ENCODE results near the gene WEE1. TPM values are rescaled to one million over a fixed set of nuclear protein-coding genes. Genes with fewer than 3 reads are reported as not detected.
"Not testable (repeated sequence)": the region's sequence is repeated elsewhere in the genome, so short reads cannot be mapped to it uniquely, and the experiment has no call there.

WEE1 gene
- total RNA-seq, 2 donors from 2014 or later, result 46.9 to 51.2 TPM

DNA sequence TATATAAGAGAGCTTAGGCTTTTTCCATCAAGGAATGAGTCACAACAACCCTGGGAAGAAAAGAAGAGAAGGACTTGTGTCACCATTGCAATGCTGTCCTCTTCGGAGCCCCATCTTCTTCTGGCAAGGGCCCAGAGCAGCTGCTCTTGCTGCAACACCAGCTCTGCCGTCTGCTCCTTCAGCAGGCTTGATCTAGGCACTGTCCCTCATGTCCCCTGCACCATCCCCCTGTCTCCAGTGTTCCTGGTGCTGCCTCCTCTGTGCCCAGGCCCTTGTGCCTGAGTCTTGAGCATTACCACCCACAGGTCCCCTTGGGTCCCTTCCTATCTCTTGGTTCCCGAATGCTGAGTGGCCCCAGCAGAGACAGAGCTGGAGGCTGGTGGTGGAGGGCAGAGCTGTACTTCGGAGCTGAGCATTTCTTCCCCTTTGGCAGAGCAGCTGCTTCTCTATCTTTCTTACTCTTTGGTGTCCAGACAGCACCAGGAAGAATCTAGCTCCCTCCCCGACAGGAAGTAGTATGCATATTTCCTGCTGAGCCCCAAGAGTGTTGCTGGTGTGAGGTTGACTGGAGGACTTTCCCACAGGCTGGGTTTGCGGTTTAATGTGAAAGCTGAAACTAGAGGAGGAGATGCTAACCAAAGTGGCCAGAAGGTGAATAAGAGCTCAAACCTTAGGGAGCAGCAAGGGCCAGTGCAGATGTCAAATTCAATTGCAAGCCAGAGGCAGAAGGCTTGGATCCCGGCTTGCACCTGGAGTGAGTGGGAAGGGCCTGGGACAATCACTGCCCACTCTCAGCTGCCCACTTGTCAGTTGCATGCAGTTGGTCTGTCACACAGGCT lies 27.8 kb downstream of the WEE1 start:
- ATAC-seq (replicated peaks), result peak; percentile 93
- no peaks in the 10 kb centered on the region for H3K27me3 Mint-ChIP-seq
- peak overlapping the region; percentile 67 for H3K4me3 Mint-ChIP-seq
- no peaks in the 10 kb centered on the region for H3K36me3 Mint-ChIP-seq (ENCODE audit: low read depth)
- peak overlapping the region; percentile 73 for H3K27ac Mint-ChIP-seq
- peaks cover 14% of the 10 kb centered on the region for H3K4me1 Mint-ChIP-seq
- H3K9me3 Mint-ChIP-seq, result no peaks in the 10 kb centered on the region

DNA sequence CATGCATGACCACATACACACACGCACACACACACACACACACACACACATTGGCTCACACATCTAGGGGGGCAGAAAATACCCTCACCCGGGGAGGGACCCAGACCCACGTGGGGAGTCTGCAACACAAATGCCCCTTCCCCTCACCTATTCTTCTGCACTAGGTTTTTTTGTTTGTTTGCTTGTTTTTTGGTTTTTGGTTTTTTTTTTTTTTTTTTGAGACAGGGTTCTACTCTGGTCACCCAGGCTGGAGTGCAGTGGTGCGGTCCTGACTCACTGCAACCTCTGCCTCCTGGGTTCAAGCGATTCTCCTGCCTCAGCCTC lies 28.4 kb downstream of the WEE1 start:
- Mint-ChIP-seq H3K4me3 (peak overlapping the region; percentile 67), H3K27ac (peak overlapping the region; percentile 73), H3K36me3 (ENCODE audit: low read depth) (no peaks in the 10 kb centered on the region), H3K27me3 (no peaks in the 10 kb centered on the region), H3K4me1 (peaks cover 14% of the 10 kb centered on the region), H3K9me3 (no peaks in the 10 kb centered on the region)
- ATAC-seq (replicated peaks), result no peak

DNA sequence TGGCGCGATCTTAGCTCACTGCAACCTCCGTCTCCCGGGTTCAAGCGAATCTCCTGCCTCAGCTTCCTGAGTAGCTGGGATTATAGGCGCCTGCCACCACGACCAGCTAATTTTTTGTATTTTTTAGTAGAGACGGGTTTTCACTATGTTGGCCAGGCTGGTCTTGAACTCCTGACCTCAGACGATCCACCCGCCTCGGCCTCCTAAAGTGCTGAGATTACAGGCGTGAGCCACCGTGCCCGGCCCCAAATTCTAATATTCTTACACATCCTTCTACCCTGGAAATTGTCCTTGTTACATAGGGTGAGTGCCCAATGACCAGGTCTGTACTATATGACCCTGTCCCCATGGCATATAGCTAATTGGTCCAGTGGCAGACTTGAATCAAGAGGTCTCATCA lies 29.7 kb downstream of the WEE1 start:
- not testable (repeated sequence) for H3K4me3 Mint-ChIP-seq; H3K9me3 Mint-ChIP-seq; ATAC-seq (replicated peaks); H3K27me3 Mint-ChIP-seq; H3K27ac Mint-ChIP-seq; H3K36me3 Mint-ChIP-seq (ENCODE audit: low read depth)
- H3K4me1 Mint-ChIP-seq, result peaks cover 14% of the 10 kb centered on the region

DNA sequence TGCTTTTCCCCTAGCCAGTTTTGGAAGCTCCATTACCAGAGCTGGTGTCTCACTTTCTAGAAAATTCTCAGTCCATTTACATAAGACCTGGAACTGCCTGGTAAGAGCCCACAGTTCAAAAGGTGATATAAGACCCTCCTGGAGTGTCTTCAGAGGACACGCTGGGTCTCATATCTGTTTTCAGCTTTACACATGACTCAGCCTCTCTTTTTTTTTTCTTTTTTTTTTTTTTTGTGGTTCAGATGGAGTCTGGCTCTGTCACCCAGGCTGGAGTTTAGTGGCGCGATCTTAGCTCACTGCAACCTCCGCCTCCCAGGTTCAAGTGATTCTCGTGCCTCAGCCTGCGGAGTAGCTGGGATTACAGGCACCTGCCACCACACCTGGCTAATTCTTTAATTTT lies 30.7 kb downstream of the WEE1 start:
- Mint-ChIP-seq H3K9me3 (no peaks in the 10 kb centered on the region), H3K27ac (no peak overlapping the region), H3K27me3 (no peaks in the 10 kb centered on the region), H3K4me1 (peaks cover 14% of the 10 kb centered on the region), H3K36me3 (ENCODE audit: low read depth) (no peaks in the 10 kb centered on the region), H3K4me3 (no peak overlapping the region)
- ATAC-seq (replicated peaks), result no peak

DNA sequence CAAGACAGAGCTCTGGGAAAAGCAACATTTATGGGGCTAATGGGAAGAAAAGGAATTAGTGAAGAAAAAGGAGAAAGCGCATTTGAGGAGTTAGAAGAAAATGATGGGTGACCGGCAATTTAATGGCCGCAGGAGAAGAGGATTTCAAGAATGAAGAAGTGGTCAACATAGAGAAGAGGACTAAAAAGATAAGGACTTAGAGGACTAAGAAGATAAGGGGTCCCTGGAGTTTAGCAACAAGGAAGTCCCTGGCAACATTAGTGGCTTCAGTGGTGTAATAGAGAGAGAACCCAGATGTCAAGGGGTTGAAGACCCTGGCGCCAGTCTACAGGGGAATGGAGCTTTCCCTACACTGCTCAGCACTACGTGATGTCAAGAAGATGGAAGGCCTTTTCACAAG lies 32.3 kb downstream of the WEE1 start:
- H3K4me1 Mint-ChIP-seq, result peaks cover 9% of the 10 kb centered on the region

DNA sequence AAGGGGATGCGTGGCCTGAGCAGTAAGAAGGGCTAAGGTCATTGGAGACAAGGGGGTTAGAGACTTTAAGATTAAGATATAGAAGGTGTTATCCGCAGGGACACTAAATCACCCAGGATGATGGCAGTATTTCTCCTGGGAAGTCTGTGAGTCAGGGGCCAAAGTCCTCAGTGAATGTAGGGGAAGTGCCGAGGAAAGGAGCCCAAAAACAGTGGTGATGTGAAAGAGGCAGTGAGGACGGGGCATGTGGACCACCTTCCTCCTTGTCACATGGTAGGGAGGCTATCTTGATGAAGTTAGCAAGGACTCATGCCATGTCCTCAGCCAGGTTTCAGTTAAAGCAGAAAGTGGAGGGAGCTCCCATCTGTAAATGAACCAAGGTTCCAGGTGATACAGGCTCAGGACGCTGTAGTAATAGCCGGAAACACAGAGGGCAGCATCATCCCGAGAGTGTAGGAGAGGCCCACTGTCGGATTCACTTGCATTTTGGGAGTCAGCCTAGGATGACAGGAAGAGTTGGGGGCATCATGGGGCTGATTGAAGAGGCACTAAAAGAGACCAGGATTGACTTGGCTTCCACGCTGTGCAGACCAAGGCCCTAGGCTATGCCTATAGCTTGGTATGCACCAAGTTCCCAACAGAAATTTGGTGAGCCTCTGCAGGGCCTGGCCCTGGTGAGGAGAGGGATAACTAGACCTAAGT lies 33.5 kb downstream of the WEE1 start:
- H3K9me3 Mint-ChIP-seq, result no peaks in the 10 kb centered on the region
- peaks cover 3% of the 10 kb centered on the region for H3K4me1 Mint-ChIP-seq
- H3K27me3 Mint-ChIP-seq, result no peaks in the 10 kb centered on the region
- H3K4me3 Mint-ChIP-seq, result no peak overlapping the region
- no peaks in the 10 kb centered on the region for H3K36me3 Mint-ChIP-seq (ENCODE audit: low read depth)
- ATAC-seq (replicated peaks), result no peak
- no peak overlapping the region for H3K27ac Mint-ChIP-seq

More for the DNA sequence above, 32.3 kb downstream of the WEE1 start:
- ATAC-seq (replicated peaks), result no peak
- no peaks in the 10 kb centered on the region for H3K27me3 Mint-ChIP-seq
- H3K36me3 Mint-ChIP-seq (ENCODE audit: low read depth), result no peaks in the 10 kb centered on the region
- H3K9me3 Mint-ChIP-seq, result no peaks in the 10 kb centered on the region
- no peak overlapping the region for H3K27ac Mint-ChIP-seq
- no peak overlapping the region for H3K4me3 Mint-ChIP-seq

DNA sequence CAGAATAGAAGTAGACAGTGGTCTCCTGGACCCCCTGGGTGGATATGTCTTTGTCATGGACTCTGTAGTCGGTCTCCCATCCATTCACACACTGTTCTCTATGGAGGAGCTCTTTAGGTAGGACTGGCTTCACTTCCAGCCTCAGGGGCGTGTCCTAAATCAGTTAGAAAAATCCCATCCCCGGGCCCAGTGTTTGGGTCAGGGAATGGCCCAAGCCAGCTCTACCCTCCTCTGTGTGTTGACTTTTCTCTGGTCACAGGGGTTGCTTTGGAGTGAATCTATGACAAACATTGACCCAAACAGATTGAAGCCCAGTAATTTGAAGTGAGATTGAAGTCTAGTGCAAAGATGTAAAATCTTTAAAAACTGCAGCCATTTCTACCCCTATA lies 34.0 kb downstream of the WEE1 start:
- no peak for ATAC-seq (replicated peaks)
- no peaks in the 10 kb centered on the region for H3K27me3 Mint-ChIP-seq
- peaks cover 3% of the 10 kb centered on the region for H3K4me1 Mint-ChIP-seq
- H3K9me3 Mint-ChIP-seq, result no peaks in the 10 kb centered on the region
- no peak overlapping the region for H3K27ac Mint-ChIP-seq
- no peaks in the 10 kb centered on the region for H3K36me3 Mint-ChIP-seq (ENCODE audit: low read depth)
- no peak overlapping the region for H3K4me3 Mint-ChIP-seq

DNA sequence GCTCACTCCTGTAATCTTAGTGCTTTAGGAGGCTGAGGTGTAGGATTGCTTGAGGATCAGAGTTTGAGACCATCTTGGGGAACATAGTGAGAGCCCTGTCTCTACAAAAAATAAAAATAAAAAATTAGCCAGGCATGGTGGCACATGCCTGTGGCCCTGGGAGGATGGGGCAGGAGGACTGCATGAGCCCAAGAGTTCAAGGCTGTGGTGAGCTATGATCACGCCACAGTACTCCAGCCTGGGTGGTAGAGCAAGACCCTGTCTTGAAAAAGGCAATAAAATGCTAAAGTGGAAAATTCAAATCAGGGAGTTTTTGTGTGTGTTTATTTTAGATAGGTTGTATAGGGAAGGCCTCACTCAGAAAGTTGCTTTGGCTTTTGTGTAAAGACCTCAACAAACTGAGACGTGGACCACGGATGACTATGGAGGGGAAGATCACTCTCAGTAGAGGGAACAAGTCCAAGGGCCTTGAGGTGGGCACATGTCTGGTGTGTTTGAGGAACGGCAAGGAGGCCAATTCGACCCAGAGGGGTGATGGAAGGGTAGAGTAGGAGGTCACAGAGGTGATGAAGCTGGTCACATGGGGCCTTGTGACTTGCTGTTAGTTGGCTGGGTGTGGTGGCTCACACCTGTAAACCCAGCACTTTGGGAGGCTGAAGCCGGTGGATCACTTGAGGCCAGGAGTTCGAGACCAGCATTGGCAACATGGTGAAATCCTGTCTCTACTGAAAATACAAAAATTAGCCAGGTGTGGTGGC lies 35.7 kb downstream of the WEE1 start:
- Mint-ChIP-seq H3K9me3 (no peaks in the 10 kb centered on the region), H3K36me3 (ENCODE audit: low read depth) (no peaks in the 10 kb centered on the region), H3K4me3 (no peak overlapping the region), H3K27ac (no peak overlapping the region), H3K27me3 (no peaks in the 10 kb centered on the region), H3K4me1 (peaks cover 14% of the 10 kb centered on the region)
- no peak for ATAC-seq (replicated peaks)

DNA sequence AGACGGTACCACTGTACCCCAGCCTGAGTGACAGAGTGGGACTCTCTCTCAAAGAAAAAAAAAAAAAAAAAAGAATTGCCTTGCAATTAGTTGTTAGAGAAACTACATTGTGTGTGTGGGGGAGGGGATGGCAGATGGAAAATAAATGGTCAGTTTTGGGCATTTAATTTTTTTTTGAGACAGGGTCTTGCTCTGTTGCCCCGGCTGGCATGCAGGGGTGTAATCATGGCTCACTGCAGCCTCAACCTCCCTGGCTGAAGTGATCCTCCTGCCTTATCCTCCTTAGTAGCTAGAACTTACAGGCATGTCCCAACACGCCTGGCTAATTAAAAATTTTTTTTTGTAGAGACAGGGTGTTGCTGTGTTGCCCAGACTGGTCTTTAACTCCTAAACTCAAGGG lies 36.4 kb downstream of the WEE1 start:
- Mint-ChIP-seq H3K9me3 (no peaks in the 10 kb centered on the region), H3K4me3 (no peak overlapping the region), H3K27me3 (no peaks in the 10 kb centered on the region), H3K27ac (no peak overlapping the region), H3K36me3 (ENCODE audit: low read depth) (no peaks in the 10 kb centered on the region), H3K4me1 (peaks cover 14% of the 10 kb centered on the region)
- ATAC-seq (replicated peaks), result no peak

DNA sequence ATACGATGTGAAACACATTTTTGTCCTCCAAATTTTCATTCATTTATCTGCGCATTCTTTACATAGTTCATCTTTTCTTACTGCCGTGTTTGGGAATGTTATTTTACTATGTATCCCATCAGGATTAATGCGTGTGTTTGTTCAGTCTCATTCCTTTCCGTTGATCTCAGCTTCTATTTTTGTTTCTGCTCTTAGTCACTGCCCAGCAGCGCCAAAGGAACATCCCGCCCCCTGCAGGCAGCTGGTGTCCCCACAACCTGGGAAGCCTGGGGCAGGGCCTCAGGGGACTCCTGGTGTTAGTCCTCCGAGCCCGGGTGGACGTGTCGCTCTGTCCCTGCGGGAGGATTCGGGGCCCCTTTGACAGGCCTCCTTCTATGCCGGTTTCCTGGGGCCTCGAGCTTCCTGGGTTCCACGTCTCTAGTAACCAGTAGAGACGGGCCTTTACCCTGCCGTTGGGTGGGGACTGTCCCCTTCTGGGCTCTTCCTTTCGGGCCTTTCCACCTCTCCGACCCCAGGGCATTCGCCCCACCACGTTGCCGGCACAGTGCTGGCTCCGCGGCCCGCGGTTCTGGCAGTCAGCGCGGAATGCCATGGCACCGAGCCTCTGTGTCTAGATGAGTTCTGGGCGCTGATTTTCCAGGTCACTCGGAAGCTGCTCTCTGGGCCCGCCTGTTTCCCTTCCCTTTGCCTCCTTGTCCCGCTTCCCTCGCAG lies 39.8 kb downstream of the WEE1 start:
- Mint-ChIP-seq H3K27ac (peak overlapping the region; percentile 93), H3K36me3 (ENCODE audit: low read depth) (no peaks in the 10 kb centered on the region), H3K27me3 (no peaks in the 10 kb centered on the region), H3K4me1 (peaks cover 14% of the 10 kb centered on the region), H3K4me3 (peak overlapping the region; percentile 97), H3K9me3 (no peaks in the 10 kb centered on the region)
- ATAC-seq (replicated peaks), result peak; percentile 73

DNA sequence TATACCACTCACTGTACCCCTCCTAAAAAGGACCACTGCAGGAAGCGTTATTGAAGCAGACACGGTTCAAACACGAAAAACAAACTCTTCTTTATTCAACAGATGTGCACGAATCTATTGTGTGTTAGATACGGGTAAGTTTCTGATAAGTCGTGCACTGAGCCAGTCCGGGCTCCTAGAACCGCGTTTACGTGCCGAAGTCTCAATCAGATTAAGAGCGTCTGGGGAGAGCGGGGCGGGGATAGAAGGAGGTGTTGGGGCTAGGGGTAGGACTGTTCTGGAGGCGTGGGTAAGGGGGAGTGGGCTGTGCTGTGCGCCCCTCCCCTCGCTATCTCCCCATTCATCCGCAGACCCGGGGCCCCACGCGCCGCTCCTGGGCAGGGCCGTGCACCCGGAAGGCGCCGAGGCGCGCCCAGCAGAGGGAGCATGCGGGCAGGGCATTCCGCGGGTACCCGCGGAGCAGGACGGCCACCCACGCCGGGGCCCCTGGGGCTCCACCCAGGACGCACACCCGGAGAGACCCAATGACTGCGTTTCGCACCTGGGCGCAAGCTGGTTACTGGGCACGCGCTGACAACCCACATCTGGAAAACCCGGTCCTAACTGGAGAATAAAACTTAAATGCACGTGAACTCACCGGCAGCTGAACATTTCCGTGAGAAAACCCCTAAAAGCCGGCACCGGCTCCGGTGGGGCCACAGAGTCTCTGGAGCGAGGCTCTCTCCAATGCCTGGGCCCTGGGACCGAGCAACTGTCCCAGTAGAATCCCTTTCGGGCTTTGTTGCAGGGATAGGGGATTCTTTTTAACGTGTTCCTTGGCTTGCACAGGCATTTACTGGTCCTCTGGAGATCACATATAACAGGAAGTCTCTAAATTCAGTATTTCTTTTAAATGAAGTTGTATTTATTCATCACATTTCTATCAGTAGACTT lies 40.6 kb downstream of the WEE1 start:
- H3K27me3 Mint-ChIP-seq, result no peaks in the 10 kb centered on the region
- no peaks in the 10 kb centered on the region for H3K9me3 Mint-ChIP-seq
- H3K27ac Mint-ChIP-seq, result peak overlapping the region; percentile 93
- ATAC-seq (replicated peaks), result peak; percentile 86
- peak overlapping the region; percentile 97 for H3K4me3 Mint-ChIP-seq
- H3K4me1 Mint-ChIP-seq, result peaks cover 14% of the 10 kb centered on the region
- no peaks in the 10 kb centered on the region for H3K36me3 Mint-ChIP-seq (ENCODE audit: low read depth)

DNA sequence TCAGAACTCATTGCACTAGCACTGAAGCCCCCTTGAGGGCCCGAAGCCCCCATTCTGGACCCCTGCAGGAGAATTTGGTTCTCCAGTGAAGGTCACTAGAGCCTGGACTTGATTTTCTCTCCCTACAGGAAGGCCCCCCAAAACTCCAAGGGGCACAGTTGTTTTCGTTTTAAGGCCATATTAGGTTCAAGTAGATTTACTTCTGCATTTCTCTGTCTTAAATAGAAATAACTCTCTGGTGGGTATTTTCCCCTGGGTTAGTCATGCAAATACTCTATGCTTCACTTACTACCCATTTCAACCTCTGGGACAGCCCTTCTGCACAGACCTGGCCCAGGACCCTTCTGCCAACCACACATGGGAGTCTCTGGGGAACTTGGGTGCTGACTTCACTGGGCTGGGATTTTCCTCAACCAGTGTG lies 41.6 kb downstream of the WEE1 start:
- H3K4me3 Mint-ChIP-seq, result peak overlapping the region; percentile 97
- no peaks in the 10 kb centered on the region for H3K9me3 Mint-ChIP-seq
- H3K4me1 Mint-ChIP-seq, result peaks cover 14% of the 10 kb centered on the region
- H3K27ac Mint-ChIP-seq, result no peak overlapping the region
- no peak for ATAC-seq (replicated peaks)
- no peaks in the 10 kb centered on the region for H3K27me3 Mint-ChIP-seq
- H3K36me3 Mint-ChIP-seq (ENCODE audit: low read depth), result no peaks in the 10 kb centered on the region

DNA sequence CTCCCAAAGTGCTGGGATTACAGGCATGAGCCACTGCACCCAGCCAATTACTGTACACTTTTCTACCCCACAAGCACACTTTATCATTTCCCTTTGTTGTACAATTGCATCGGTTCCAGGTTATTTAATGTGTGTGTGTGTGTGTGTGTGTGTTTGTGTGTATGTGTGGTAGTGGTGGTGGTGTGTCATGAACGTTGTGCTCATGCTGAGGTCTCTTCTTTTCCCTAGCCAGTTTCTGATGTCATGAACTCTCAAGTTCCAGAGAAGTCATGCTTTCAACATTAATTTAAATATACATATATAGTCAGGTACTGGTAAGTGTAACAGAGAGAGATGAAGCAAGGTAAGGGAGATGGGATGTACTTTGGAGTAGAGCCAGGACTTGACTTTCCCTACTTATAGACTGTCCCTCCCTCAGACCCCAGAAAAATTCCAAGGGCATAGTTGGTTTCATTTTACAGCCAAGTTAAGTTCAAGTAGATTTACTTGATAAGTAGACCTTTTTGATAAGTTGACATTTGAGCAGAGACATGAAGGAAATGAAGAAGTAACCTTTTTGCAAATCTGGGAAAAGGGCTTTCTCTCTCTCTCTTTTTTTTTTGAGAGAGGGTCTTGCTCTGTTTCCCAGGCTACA lies 42.7 kb downstream of the WEE1 start:
- Mint-ChIP-seq H3K4me1 (peaks cover 11% of the 10 kb centered on the region), H3K4me3 (no peak overlapping the region), H3K9me3 (no peaks in the 10 kb centered on the region), H3K36me3 (ENCODE audit: low read depth) (no peaks in the 10 kb centered on the region), H3K27ac (no peak overlapping the region), H3K27me3 (no peaks in the 10 kb centered on the region)
- no peak for ATAC-seq (replicated peaks)

All from activated T-helper 17 cell treated with anti-CD3 and anti-CD28 coated beads, Interleukin-2, amount 50 U/mL, for 72 hours (primary cell).